ENCODE measurements around the gene FMR1.

GRCh38 chrX:147953976-147954375 is 42.3 kb downstream of the FMR1 start:
- TF ChIP-seq, protein P1, sequence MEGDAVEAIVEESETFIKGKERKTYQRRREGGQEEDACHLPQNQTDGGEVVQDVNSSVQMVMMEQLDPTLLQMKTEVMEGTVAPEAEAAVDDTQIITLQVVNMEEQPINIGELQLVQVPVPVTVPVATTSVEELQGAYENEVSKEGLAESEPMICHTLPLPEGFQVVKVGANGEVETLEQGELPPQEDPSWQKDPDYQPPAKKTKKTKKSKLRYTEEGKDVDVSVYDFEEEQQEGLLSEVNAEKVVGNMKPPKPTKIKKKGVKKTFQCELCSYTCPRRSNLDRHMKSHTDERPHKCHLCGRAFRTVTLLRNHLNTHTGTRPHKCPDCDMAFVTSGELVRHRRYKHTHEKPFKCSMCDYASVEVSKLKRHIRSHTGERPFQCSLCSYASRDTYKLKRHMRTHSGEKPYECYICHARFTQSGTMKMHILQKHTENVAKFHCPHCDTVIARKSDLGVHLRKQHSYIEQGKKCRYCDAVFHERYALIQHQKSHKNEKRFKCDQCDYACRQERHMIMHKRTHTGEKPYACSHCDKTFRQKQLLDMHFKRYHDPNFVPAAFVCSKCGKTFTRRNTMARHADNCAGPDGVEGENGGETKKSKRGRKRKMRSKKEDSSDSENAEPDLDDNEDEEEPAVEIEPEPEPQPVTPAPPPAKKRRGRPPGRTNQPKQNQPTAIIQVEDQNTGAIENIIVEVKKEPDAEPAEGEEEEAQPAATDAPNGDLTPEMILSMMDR (IDR thresholded peaks at IDR 0.05) = no peak
- TF ChIP-seq POLR2A (IDR thresholded peaks at IDR 0.05) (no peak), POLR2AphosphoS5 (IDR thresholded peaks at IDR 0.05) (no peak)
